ENCODE data around the gene PLK3.
"Not testable (repeated sequence)": the region's sequence is repeated elsewhere in the genome, so short reads cannot be mapped to it uniquely, and the experiment has no call there.

The PLK3 gene

DNA sequence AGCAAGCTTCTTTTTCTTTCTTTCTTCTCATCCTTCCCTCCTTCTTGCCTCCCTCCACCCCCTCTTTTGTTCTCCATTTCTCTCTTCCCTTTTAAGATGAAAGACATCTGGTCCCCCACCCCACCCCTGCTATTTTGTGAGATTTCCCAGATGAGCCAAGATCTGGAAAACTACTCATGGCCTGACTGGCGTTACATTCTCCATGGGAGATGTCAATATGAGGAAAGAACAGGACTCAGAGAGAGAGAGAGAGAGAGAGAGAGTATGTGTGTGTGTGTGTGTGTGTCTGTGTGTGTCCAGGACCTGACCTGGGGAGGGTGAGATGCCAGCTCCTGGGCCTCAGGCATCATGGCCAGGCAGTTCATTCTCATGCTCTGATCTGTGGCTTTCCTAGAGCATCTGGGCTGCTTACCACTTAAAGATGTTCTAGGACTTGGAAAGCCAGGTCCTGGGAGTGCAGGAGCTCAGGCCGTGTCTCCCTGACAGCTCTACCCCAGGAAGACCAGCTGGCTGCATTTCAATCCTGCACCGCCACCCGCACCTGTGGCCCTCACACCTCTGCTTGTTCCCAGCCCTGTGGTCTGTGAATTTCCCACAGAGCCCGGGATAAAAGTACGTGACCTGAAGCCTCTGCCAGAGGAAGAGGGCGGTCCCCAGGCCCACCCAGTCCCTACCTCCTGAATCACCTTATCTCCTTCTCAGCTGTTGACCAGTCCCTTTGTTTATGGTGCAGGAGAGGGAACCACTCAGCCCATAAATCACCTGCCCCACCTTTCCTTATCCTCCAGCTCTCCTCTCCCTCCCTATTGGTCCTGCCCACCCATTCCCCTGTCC is 9.0 kb upstream of the PLK3 start:
- no peak for DNase-seq (ENCODE audit: low read depth)
- no peaks in the 10 kb centered on the region for H3K27me3 ChIP-seq (replicated peaks; ENCODE audit: control insufficient read depth, insufficient read depth, low read length)

DNA sequence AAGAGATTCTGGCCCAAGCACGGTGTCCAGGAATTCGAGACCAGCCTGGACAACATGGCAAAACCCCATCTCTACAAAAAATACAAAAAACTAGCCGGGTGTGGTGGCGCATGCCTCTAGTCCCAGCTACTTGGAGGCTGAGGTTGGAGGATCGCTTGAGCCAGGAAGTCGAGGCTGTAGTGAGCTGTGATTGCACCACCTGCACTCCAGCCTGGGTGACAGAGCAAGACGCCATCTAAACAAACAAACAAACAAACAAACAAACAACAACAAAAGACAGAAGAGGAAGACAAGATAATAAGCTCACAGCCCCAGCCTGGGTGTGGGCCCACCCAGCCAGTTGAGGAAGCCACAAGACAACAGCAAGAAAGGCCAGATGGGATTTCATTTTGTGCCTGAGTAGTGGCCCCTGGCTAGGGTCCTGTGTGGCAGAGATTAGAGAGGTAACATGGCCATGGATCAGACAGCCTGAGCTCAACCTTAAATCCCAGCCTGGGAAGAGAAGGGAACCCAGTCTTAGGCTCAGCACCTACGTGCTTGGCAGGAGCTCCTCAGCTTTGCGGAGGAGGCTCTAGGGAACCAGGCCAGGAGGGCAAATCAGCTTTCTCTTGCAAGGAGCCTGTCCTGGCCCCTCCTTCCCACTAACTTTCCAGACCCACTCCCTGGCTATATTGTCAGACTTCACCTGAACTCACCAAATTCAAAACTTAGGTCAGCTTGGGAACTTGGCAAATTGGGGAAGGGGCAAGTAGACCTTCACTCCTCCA is 7.3 kb upstream of the PLK3 start:
- DNase-seq (ENCODE audit: low read depth), result no peak
- no peaks in the 10 kb centered on the region for H3K4me1 ChIP-seq (ENCODE audit: control insufficient read depth, insufficient read depth, low read length)
- no peaks in the 10 kb centered on the region for H3K9me3 ChIP-seq (ENCODE audit: control insufficient read depth, low read length)

More for the DNA sequence above, 9.0 kb upstream of the PLK3 start:
- Histone ChIP-seq H3K4me3 (ENCODE audit: low read length) (no peak overlapping the region), H3K9me3 (ENCODE audit: control insufficient read depth, low read length) (no peaks in the 10 kb centered on the region), H3K36me3 (ENCODE audit: control insufficient read depth, insufficient read depth, low read length, severe bottlenecking) (no peaks in the 10 kb centered on the region), H3K9ac (ENCODE audit: low read length) (no peak overlapping the region), H3K4me1 (ENCODE audit: control insufficient read depth, insufficient read depth, low read length) (peaks cover 2% of the 10 kb centered on the region)

DNA sequence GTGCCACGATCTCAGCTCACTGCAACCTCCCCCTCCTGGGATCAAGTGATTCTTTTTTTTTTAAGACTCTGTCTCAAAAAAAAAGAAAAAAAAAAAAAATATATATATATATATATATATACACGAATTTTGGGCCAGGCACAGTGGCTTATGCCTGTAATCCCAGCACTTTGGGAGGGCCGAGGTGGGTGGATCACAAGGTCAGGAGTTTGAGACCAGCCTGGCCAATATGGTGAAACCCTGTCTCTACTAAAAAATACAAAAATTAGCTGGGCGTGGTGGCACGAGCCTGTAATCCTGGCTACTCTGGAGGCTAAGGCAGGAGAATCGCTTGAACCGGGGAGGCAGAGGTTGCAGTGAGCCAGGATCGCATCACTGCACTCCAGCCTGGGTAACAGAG is 2.3 kb upstream of the PLK3 start:
- not testable (repeated sequence) for DNase-seq (ENCODE audit: low read depth); H3K36me3 ChIP-seq (ENCODE audit: control insufficient read depth, insufficient read depth, low read length, severe bottlenecking); H3K9ac ChIP-seq (ENCODE audit: low read length); H3K27me3 ChIP-seq (replicated peaks; ENCODE audit: control insufficient read depth, insufficient read depth, low read length); H3K9me3 ChIP-seq (ENCODE audit: control insufficient read depth, low read length); H3K4me3 ChIP-seq (ENCODE audit: low read length)
- peaks cover 15% of the 10 kb centered on the region for H3K4me1 ChIP-seq (ENCODE audit: control insufficient read depth, insufficient read depth, low read length)

More for the DNA sequence above, 7.3 kb upstream of the PLK3 start:
- Histone ChIP-seq H3K27me3 (replicated peaks; ENCODE audit: control insufficient read depth, insufficient read depth, low read length) (no peaks in the 10 kb centered on the region), H3K9ac (ENCODE audit: low read length) (no peak overlapping the region), H3K4me3 (ENCODE audit: low read length) (no peak overlapping the region), H3K36me3 (ENCODE audit: control insufficient read depth, insufficient read depth, low read length, severe bottlenecking) (no peaks in the 10 kb centered on the region)

DNA sequence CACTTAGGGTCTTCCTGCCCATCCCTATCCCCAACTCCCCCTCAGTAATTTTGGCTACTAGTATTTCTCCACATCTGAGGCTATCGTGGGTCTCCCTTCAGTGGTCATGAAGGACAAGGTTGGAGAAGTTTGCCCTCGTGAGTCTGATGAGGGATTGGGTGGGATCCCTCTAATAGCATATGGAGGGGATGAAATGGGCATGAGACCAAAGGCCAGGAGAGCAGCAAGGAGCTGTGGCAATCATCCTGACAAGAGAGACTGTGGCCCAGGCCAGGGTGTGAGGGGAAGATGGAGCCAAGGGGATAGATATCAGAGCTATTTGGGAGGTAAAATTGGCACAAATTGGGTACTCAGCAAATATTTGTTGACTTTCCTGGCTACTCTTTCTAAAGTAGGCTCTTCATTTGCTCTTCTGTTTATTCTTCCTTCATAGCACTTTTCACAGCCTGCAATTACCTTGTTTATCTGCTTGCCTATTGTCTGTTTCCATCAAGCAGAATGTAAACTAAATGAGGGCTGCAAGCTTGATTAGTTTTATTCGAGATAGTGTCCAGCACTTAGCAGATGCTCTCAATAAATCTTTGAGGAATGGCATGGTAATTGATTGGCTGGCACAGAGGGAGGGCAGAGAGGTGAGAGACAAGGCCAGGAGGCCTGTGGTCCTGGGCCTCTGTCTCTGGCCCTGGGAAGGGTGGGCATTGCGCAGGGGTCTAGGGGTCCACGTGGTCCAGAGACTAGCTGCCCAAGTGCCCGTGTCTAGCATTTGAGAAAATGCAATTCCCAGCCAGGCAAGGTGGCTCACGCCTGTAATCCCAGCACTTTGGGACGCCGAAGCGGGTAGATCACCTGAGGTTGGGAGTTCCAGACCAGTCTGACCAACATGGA is 1.5 kb upstream of the PLK3 start:
- H3K4me1 ChIP-seq (ENCODE audit: control insufficient read depth, insufficient read depth, low read length), result peaks cover 18% of the 10 kb centered on the region
- H3K9me3 ChIP-seq (ENCODE audit: control insufficient read depth, low read length), result no peaks in the 10 kb centered on the region
- H3K36me3 ChIP-seq (ENCODE audit: control insufficient read depth, insufficient read depth, low read length, severe bottlenecking), result peaks cover 12% of the 10 kb centered on the region
- no peak for DNase-seq (ENCODE audit: low read depth)
- no peaks in the 10 kb centered on the region for H3K27me3 ChIP-seq (replicated peaks; ENCODE audit: control insufficient read depth, insufficient read depth, low read length)
- H3K9ac ChIP-seq (ENCODE audit: low read length), result peak overlapping the region; percentile 30
- no peak overlapping the region for H3K4me3 ChIP-seq (ENCODE audit: low read length)

DNA sequence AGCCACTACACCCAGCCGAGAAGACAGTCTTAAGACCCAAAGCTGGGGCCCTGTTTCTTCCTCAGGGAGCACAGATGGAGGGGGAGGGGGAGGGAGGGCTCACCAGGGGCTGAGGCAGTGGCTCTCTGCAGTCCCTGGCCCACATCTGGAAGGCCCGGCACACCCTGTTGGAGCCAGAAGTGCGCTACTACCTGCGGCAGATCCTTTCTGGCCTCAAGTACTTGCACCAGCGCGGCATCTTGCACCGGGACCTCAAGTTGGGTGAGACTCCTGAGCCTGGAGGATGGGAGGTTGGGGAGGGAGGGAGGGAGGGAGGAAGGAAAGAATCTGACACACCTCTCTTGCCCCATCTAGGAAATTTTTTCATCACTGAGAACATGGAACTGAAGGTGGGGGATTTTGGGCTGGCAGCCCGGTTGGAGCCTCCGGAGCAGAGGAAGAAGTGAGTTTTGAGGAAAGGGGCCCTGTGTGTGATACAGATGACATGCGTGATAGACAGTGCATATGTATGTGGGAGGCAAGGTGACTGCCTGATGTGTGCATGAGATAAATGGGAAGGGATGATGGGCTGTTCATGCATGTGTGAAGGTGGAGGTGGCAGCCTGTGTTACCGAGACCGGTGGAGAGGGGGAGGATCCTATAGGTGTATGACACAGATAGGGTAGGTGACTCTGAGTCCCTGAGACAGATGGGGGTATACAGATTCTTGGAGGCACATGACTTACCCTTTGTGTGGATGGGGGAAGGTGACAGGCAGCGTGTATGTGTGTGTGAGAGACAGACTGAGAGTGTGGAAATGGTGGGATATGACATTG is 1.5 kb downstream of the PLK3 start:
- Histone ChIP-seq H3K27me3 (replicated peaks; ENCODE audit: control insufficient read depth, insufficient read depth, low read length) (no peaks in the 10 kb centered on the region), H3K9me3 (ENCODE audit: control insufficient read depth, low read length) (no peaks in the 10 kb centered on the region), H3K4me3 (ENCODE audit: low read length) (peak overlapping the region; percentile 85), H3K4me1 (ENCODE audit: control insufficient read depth, insufficient read depth, low read length) (peaks cover 27% of the 10 kb centered on the region), H3K9ac (ENCODE audit: low read length) (peak overlapping the region; percentile 90), H3K36me3 (ENCODE audit: control insufficient read depth, insufficient read depth, low read length, severe bottlenecking) (peaks cover 32% of the 10 kb centered on the region)
- DNase-seq (ENCODE audit: low read depth), result peak; percentile 59

DNA sequence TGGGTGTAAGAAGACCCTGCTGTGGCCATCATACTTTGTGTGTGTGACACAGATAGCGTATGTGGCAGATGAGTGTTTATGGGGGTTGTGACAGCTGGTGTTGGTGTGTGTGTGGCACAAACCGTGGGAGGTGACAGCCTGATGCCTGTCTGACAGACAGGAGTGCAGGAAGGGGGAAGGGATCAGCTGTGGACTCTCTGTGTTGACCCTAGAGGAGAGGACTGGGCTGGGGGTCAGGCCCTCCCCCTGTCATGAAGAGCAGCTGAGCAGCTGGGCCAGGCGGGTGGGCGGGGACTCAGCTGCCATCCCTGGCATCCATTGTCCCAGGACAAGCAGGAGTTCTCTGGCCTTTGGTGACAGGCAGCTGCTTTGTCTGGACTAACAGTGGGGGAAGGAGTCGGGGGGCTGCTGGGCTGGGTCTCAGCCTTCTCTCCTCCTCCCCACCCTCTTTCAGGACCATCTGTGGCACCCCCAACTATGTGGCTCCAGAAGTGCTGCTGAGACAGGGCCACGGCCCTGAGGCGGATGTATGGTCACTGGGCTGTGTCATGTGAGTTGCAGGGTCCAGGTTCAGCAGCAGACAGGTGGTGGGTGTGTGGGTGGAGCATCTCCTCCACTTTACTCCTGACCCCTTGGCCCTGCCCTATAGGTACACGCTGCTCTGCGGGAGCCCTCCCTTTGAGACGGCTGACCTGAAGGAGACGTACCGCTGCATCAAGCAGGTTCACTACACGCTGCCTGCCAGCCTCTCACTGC is 2.3 kb downstream of the PLK3 start:
- Histone ChIP-seq H3K9me3 (ENCODE audit: control insufficient read depth, low read length) (no peaks in the 10 kb centered on the region), H3K4me3 (ENCODE audit: low read length) (peak overlapping the region; percentile 85), H3K27me3 (replicated peaks; ENCODE audit: control insufficient read depth, insufficient read depth, low read length) (no peaks in the 10 kb centered on the region), H3K36me3 (ENCODE audit: control insufficient read depth, insufficient read depth, low read length, severe bottlenecking) (peaks cover 32% of the 10 kb centered on the region), H3K9ac (ENCODE audit: low read length) (peak overlapping the region; percentile 90), H3K4me1 (ENCODE audit: control insufficient read depth, insufficient read depth, low read length) (peaks cover 35% of the 10 kb centered on the region)
- no peak for DNase-seq (ENCODE audit: low read depth)

DNA sequence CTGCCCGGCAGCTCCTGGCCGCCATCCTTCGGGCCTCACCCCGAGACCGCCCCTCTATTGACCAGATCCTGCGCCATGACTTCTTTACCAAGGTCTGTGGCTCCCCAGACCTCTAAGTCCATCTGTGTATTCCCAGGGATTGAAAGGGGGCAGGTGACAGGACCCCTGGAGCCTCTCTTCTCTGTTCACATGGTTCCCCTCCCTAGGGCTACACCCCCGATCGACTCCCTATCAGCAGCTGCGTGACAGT is 2.8 kb downstream of the PLK3 start:
- peaks cover 40% of the 10 kb centered on the region for H3K4me1 ChIP-seq (ENCODE audit: control insufficient read depth, insufficient read depth, low read length)

DNA sequence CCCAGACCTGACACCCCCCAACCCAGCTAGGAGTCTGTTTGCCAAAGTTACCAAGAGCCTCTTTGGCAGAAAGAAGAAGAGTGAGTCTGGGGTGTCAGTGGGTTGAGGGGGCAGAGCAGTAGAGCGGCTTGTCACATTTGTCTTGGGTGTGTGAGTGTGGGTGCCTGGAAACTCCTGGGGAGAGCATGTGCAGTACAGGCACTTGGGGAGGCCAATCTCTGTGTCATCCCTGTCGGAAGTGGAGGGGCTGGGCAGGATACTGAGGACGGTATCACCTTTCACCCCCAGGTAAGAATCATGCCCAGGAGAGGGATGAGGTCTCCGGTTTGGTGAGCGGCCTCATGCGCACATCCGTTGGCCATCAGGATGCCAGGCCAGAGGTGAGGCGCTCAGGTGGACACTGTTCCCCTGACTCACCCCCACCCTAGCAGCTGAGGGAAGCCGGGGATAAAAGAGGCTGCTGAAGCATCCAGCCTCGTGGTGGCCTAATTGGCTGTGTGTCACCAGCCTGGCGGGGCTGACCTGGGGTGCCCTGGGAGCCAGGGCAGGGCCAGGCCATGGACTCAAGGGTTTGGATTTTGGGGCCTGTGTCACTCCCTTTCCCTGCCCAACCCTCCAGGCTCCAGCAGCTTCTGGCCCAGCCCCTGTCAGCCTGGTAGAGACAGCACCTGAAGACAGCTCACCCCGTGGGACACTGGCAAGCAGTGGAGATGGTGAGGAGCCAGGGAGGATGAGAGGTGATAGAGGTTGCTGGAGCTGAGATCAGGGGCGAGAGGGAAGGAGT is 3.3 kb downstream of the PLK3 start:
- Histone ChIP-seq H3K4me1 (ENCODE audit: control insufficient read depth, insufficient read depth, low read length) (peaks cover 45% of the 10 kb centered on the region), H3K27me3 (replicated peaks; ENCODE audit: control insufficient read depth, insufficient read depth, low read length) (no peaks in the 10 kb centered on the region), H3K36me3 (ENCODE audit: control insufficient read depth, insufficient read depth, low read length, severe bottlenecking) (peaks cover 32% of the 10 kb centered on the region), H3K9ac (ENCODE audit: low read length) (peak overlapping the region; percentile 90), H3K4me3 (ENCODE audit: low read length) (no peak overlapping the region), H3K9me3 (ENCODE audit: control insufficient read depth, low read length) (no peaks in the 10 kb centered on the region)
- DNase-seq (ENCODE audit: low read depth), result no peak

More for the DNA sequence above, 2.8 kb downstream of the PLK3 start:
- peak overlapping the region; percentile 90 for H3K9ac ChIP-seq (ENCODE audit: low read length)
- no peaks in the 10 kb centered on the region for H3K9me3 ChIP-seq (ENCODE audit: control insufficient read depth, low read length)
- peak overlapping the region; percentile 85 for H3K4me3 ChIP-seq (ENCODE audit: low read length)
- peaks cover 32% of the 10 kb centered on the region for H3K36me3 ChIP-seq (ENCODE audit: control insufficient read depth, insufficient read depth, low read length, severe bottlenecking)
- DNase-seq (ENCODE audit: low read depth), result no peak
- H3K27me3 ChIP-seq (replicated peaks; ENCODE audit: control insufficient read depth, insufficient read depth, low read length), result no peaks in the 10 kb centered on the region

DNA sequence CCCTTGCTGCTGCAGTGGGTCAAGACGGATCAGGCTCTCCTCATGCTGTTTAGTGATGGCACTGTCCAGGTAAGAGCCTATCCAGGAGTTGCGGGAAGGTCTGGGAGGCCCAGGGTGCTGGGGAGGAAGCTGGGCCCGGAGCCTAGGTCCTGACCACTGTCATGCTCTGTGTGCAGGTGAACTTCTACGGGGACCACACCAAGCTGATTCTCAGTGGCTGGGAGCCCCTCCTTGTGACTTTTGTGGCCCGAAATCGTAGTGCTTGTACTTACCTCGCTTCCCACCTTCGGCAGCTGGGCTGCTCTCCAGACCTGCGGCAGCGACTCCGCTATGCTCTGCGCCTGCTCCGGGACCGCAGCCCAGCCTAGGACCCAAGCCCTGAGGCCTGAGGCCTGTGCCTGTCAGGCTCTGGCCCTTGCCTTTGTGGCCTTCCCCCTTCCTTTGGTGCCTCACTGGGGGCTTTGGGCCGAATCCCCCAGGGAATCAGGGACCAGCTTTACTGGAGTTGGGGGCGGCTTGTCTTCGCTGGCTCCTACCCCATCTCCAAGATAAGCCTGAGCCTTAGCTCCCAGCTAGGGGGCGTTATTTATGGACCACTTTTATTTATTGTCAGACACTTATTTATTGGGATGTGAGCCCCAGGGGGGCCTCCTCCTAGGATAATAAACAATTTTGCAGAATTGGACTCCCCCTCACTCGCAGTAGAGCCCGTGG is 5.3 kb downstream of the PLK3 start:
- peaks cover 32% of the 10 kb centered on the region for H3K36me3 ChIP-seq (ENCODE audit: control insufficient read depth, insufficient read depth, low read length, severe bottlenecking)
- no peak overlapping the region for H3K9ac ChIP-seq (ENCODE audit: low read length)
- H3K4me3 ChIP-seq (ENCODE audit: low read length), result no peak overlapping the region
- H3K27me3 ChIP-seq (replicated peaks; ENCODE audit: control insufficient read depth, insufficient read depth, low read length), result no peaks in the 10 kb centered on the region
- H3K9me3 ChIP-seq (ENCODE audit: control insufficient read depth, low read length), result no peaks in the 10 kb centered on the region
- peaks cover 62% of the 10 kb centered on the region for H3K4me1 ChIP-seq (ENCODE audit: control insufficient read depth, insufficient read depth, low read length)
- DNase-seq (ENCODE audit: low read depth), result no peak

All from adipocyte (in vitro differentiated cells).